Retinal pigment epithelial cell (primary cell): ENCODE data around the gene MAPK4.

Experiments
- DNase-seq: peaks from one replicate; pipeline ENCODE4 v3.0.0-alpha.2; 2010; ENCODE audit warnings: low read depth
- H3K4me3 ChIP-seq: 2 replicates; pipeline ENCODE4 v1.5.1; 2011; ENCODE audit warnings: mild to moderate bottlenecking, low read length, control low read depth, moderate library complexity
- CTCF ChIP-seq: conservative IDR thresholded peaks from 2 replicates; pipeline ENCODE4 v1.5.1; 2011; ENCODE audit warnings: low read depth, low read length, control low read depth, inconsistent platforms

The MAPK4 gene

GRCh38 chr18:50679656-50680055 is 119.8 kb downstream of the MAPK4 start:
- no peak for DNase-seq
- TF ChIP-seq CTCF = no peak
- H3K4me3 ChIP-seq = no peak overlapping the region

- no peak for TF ChIP-seq CTCF
- no peak for DNase-seq
- H3K4me3 ChIP-seq = no peak overlapping the region
Observed at GRCh38 chr18:50680966-50681365, 121.1 kb downstream of the MAPK4 start.

- DNase-seq = no peak
- TF ChIP-seq CTCF = no peak
- H3K4me3 ChIP-seq = no peak overlapping the region
Observed at GRCh38 chr18:50682852-50683251, 123.0 kb downstream of the MAPK4 start.

GRCh38 chr18:50686409-50686808 is 126.5 kb downstream of the MAPK4 start:
- TF ChIP-seq CTCF = no peak
- no peak for DNase-seq

GRCh38 chr18:50687491-50687890 is 127.6 kb downstream of the MAPK4 start:
- DNase-seq = no peak
- H3K4me3 ChIP-seq = no peak overlapping the region
- TF ChIP-seq CTCF = no peak

More at GRCh38 chr18:50686409-50686808, 126.5 kb downstream of the MAPK4 start:
- no peak overlapping the region for H3K4me3 ChIP-seq

- H3K4me3 ChIP-seq = no peak overlapping the region
- DNase-seq = no peak
- no peak for TF ChIP-seq CTCF
Observed at GRCh38 chr18:50689578-50689977, 129.7 kb downstream of the MAPK4 start.

GRCh38 chr18:50694147-50694546 is 134.3 kb downstream of the MAPK4 start:
- TF ChIP-seq CTCF = no peak
- H3K4me3 ChIP-seq = no peak overlapping the region
- DNase-seq = no peak
